ENCODE data around the gene CZIB. TPM values are rescaled to one million over a fixed set of nuclear protein-coding genes. Genes with fewer than 3 reads are reported as not detected.

Gene CZIB
- total RNA-seq, 1 experiment from 2014 or later: 67.0 TPM

DNA sequence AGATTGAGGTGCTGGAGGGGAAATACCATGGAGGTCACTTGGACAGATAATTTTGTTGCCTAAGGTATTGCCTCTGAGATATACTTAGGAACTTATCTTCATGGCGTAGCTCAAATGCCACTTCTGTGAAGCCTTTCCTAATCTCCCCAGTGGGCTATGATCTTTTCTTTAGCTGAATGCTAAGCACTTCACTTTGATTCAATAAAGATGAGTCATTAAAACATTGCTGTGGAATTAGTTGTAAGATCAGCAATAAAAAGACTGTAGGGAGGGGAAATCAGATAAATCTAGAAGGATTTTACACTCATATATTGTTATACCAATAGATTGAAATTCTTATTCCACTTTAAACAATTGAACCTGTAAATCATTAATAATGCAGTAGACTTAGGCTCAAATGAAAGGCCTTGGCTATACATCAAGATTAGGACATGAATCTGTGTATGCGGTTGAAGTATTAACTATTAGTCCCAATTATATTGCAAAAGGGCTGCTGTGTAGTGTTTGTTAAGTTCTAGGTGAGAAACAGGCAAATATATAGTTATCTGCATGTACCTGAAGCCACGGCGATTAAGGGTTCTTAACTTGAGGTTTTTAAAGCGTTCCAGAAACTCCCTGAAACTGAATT, 37.1 kb upstream of the CZIB start:
- H3K9me3 ChIP-seq (ENCODE audit: control insufficient read depth, low read depth, low read length): no peaks in the 10 kb centered on the region
- no peak overlapping the region for H3K23ac ChIP-seq (ENCODE audit: insufficient read length, low read depth, low read length)
- H3K56ac ChIP-seq (ENCODE audit: insufficient read length, low read depth, low read length): no peak overlapping the region
- no peak overlapping the region for H3K4me3 Mint-ChIP-seq
- no peaks in the 10 kb centered on the region for H3K27me3 ChIP-seq (ENCODE audit: insufficient read depth, low read length)
- H3K27me3 Mint-ChIP-seq (ENCODE audit: low read depth): no peaks in the 10 kb centered on the region
- no peak overlapping the region for H4K91ac ChIP-seq (ENCODE audit: insufficient read length, low read depth, low read length)
- no peak overlapping the region for H2BK20ac ChIP-seq (ENCODE audit: low read depth, low read length, poor library complexity, severe bottlenecking)
- H3T11ph ChIP-seq (ENCODE audit: low read length): no peak overlapping the region
- peaks cover 48 to 90% (median 84%) of the 10 kb centered on the region in 3 experiments for H3K36me3 Mint-ChIP-seq (ENCODE audit: insufficient read depth in 1 of 3, low read depth in 3 of 3)
- H4K8ac ChIP-seq (replicated peaks; ENCODE audit: insufficient read length, low read depth, low read length): no peak overlapping the region
- H3K79me2 ChIP-seq (ENCODE audit: insufficient read depth, low read length): no peaks in the 10 kb centered on the region
- H3K79me1 ChIP-seq (ENCODE audit: insufficient read depth, low read depth, low read length, poor library complexity, severe bottlenecking): no peaks in the 10 kb centered on the region
- no peak overlapping the region for H3K4ac ChIP-seq (ENCODE audit: low read depth, low read length)
- H3K23me2 ChIP-seq (ENCODE audit: insufficient read length, low read depth, low read length, poor library complexity, severe bottlenecking): no peaks in the 10 kb centered on the region
- DNase-seq: no peak
- H2AK5ac ChIP-seq (ENCODE audit: insufficient read length, low read length): no peak overlapping the region
- H3K27ac ChIP-seq (ENCODE audit: insufficient read length, low read depth, low read length): no peak overlapping the region
- TF ChIP-seq CTCF (conservative IDR thresholded peaks at IDR 0.05): no peak
- H2BK5ac ChIP-seq (ENCODE audit: insufficient read length, low read length): no peak overlapping the region
- H4K5ac ChIP-seq (ENCODE audit: insufficient read length, low read depth, low read length): no peak overlapping the region
- H2BK120ac ChIP-seq (ENCODE audit: low read depth, low read length, poor library complexity, severe bottlenecking): no peak overlapping the region
- no peak overlapping the region for H2BK15ac ChIP-seq (ENCODE audit: low read depth, low read length)
- H3K9ac ChIP-seq (ENCODE audit: extremely low read depth, insufficient read length, low read length): no peak overlapping the region
- H2BK12ac ChIP-seq (ENCODE audit: insufficient read length, low read depth, low read length): no peak overlapping the region
- H3K9me3 Mint-ChIP-seq: no peaks in the 10 kb centered on the region
- no peaks in the 10 kb centered on the region for H3K4me1 ChIP-seq (ENCODE audit: insufficient read depth, low read length)
- H2AFZ ChIP-seq (ENCODE audit: low read length): no peak overlapping the region
- H3K4me1 Mint-ChIP-seq: no peaks in the 10 kb centered on the region
- no peak overlapping the region for H3K18ac ChIP-seq (ENCODE audit: insufficient read length, low read depth, low read length)
- H3K27ac Mint-ChIP-seq: no peak overlapping the region; a peak in 1 of 7 replicates
- H4K20me1 ChIP-seq (ENCODE audit: control insufficient read depth, insufficient read depth, insufficient read length): no peaks in the 10 kb centered on the region
- H3K14ac ChIP-seq (ENCODE audit: insufficient read depth, low read length): no peak overlapping the region
- no CpG with 5 or more reads among the region's 5 CpGs for WGBS (ENCODE audit: extremely low coverage, insufficient read length, low lambda C conversion rate)
- H3K4me2 ChIP-seq (ENCODE audit: insufficient read depth, insufficient read length, low read length): no peak overlapping the region
